HG03565 (cell line): ENCODE data around the gene INPP5F.

Experiments
- ATAC-seq: cut with Tn5 transposase; IDR thresholded peaks from one replicate; pipeline ENCODE4 v1.9.1; 2021; ENCODE audit warnings: mild to moderate bottlenecking, moderate library complexity; ENCODE audit not compliant: unreplicated experiment

Gene INPP5F

GRCh38 chr10:119725828-119726675 lies at the start of gene INPP5F:
INPP5F (plus strand) TSS chr10:119726050; CDS start chr10:119726263, 213 bp downstream.
- ATAC-seq: peak; percentile 74

GRCh38 chr10:119677126-119677525 lies 48.7 kb upstream of the INPP5F start:
- no peak for ATAC-seq

GRCh38 chr10:119677904-119678755 lies 47.7 kb upstream of the INPP5F start:
- no peak for ATAC-seq

- no peak for ATAC-seq
These were observed 46.4 kb upstream of the INPP5F start for GRCh38 chr10:119679480-119679829.

- ATAC-seq: no peak
These were observed 45.8 kb upstream of the INPP5F start for GRCh38 chr10:119680050-119680449.

GRCh38 chr10:119680650-119681081 lies 45.2 kb upstream of the INPP5F start:
- ATAC-seq: no peak

GRCh38 chr10:119686465-119687191 lies 39.2 kb upstream of the INPP5F start:
- peak; percentile 72 for ATAC-seq

- no peak for ATAC-seq
These were observed 38.4 kb upstream of the INPP5F start for GRCh38 chr10:119687192-119688032.

- peak; percentile 56 for ATAC-seq
These were observed 37.8 kb upstream of the INPP5F start for GRCh38 chr10:119688033-119688508.

- ATAC-seq: no peak
These were observed 36.8 kb upstream of the INPP5F start for GRCh38 chr10:119689016-119689580.

GRCh38 chr10:119691726-119692125 lies 34.1 kb upstream of the INPP5F start:
- ATAC-seq: no peak

GRCh38 chr10:119693262-119693957 lies 32.4 kb upstream of the INPP5F start:
- peak; percentile 74 for ATAC-seq

GRCh38 chr10:119694608-119695007 lies 31.2 kb upstream of the INPP5F start:
- ATAC-seq: no peak

- peak; percentile 40 for ATAC-seq
These were observed 25.4 kb upstream of the INPP5F start for GRCh38 chr10:119700321-119700954.

GRCh38 chr10:119701861-119702260 lies 24.0 kb upstream of the INPP5F start:
- no peak for ATAC-seq

GRCh38 chr10:119702583-119702982 lies 23.3 kb upstream of the INPP5F start:
- no peak for ATAC-seq

GRCh38 chr10:119703903-119704508 lies 21.8 kb upstream of the INPP5F start:
- no peak for ATAC-seq

GRCh38 chr10:119705434-119705831 lies 20.4 kb upstream of the INPP5F start:
- peak; percentile 48 for ATAC-seq
